Cortex of kidney (tissue), 1 donor: Measurements from ENCODE around the gene ATXN7L2.

ENCODE experiments used
- DNase-seq: peaks from one replicate; lab custom pipeline; 2025; lab: John Stamatoyannopoulos, UW

ATXN7L2 gene

GRCh38 chr1:109477821-109478220, 5.9 kb upstream of the ATXN7L2 start:
- no peak for DNase-seq

- no peak for DNase-seq
Observed at GRCh38 chr1:109478806-109479205, 4.9 kb upstream of the ATXN7L2 start.

- no peak for DNase-seq
Observed at GRCh38 chr1:109479311-109479710, 4.4 kb upstream of the ATXN7L2 start.

- no peak for DNase-seq
Observed at GRCh38 chr1:109479901-109480300, 3.8 kb upstream of the ATXN7L2 start.

- DNase-seq: no peak
Observed at GRCh38 chr1:109481646-109482045, 2.1 kb upstream of the ATXN7L2 start.

- no peak for DNase-seq
Observed at GRCh38 chr1:109482242-109482641, 1.5 kb upstream of the ATXN7L2 start.

GRCh38 chr1:109482791-109483671, 674 bp upstream of the ATXN7L2 start:
- DNase-seq: no peak

- DNase-seq: no peak
Observed at GRCh38 chr1:109484519-109484975, 842 bp downstream of the ATXN7L2 start.

- no peak for DNase-seq
Observed at GRCh38 chr1:109485001-109485400, 1.3 kb downstream of the ATXN7L2 start.

GRCh38 chr1:109487261-109487660, 3.6 kb downstream of the ATXN7L2 start:
- DNase-seq: no peak

- no peak for DNase-seq
Observed at GRCh38 chr1:109488201-109488600, 4.5 kb downstream of the ATXN7L2 start.

GRCh38 chr1:109488696-109489095, 5.0 kb downstream of the ATXN7L2 start:
- no peak for DNase-seq

GRCh38 chr1:109490029-109490933, 6.6 kb downstream of the ATXN7L2 start:
- DNase-seq: no peak

GRCh38 chr1:109490934-109491302, 7.2 kb downstream of the ATXN7L2 start:
- no peak for DNase-seq

GRCh38 chr1:109491372-109491771, 7.7 kb downstream of the ATXN7L2 start:
- DNase-seq: no peak

GRCh38 chr1:109492779-109493178, 9.1 kb downstream of the ATXN7L2 start:
- no peak for DNase-seq

GRCh38 chr1:109493227-109493626, 9.5 kb downstream of the ATXN7L2 start:
- no peak for DNase-seq

GRCh38 chr1:109493805-109494539, 10.3 kb downstream of the ATXN7L2 start, which contains the start of gene CYB561D1:
TSS of gene CYB561D1 (plus strand) at chr1:109494094. CDS start at chr1:109494140, 46 bp downstream.
- DNase-seq: peak; percentile 30

GRCh38 chr1:109495738-109496137, 12.0 kb downstream of the ATXN7L2 start:
- DNase-seq: no peak

GRCh38 chr1:109497449-109498160, 13.9 kb downstream of the ATXN7L2 start:
- no peak for DNase-seq

GRCh38 chr1:109498161-109498801, 14.6 kb downstream of the ATXN7L2 start:
- no peak for DNase-seq
